Measurements from ENCODE around the gene PRPF38A.

PRPF38A gene

GRCh38 chr1:52416811-52417210, 12.4 kb downstream of the PRPF38A start:
- DNase-seq (ENCODE audit: low read depth): no peak
- TF ChIP-seq, protein P1, sequence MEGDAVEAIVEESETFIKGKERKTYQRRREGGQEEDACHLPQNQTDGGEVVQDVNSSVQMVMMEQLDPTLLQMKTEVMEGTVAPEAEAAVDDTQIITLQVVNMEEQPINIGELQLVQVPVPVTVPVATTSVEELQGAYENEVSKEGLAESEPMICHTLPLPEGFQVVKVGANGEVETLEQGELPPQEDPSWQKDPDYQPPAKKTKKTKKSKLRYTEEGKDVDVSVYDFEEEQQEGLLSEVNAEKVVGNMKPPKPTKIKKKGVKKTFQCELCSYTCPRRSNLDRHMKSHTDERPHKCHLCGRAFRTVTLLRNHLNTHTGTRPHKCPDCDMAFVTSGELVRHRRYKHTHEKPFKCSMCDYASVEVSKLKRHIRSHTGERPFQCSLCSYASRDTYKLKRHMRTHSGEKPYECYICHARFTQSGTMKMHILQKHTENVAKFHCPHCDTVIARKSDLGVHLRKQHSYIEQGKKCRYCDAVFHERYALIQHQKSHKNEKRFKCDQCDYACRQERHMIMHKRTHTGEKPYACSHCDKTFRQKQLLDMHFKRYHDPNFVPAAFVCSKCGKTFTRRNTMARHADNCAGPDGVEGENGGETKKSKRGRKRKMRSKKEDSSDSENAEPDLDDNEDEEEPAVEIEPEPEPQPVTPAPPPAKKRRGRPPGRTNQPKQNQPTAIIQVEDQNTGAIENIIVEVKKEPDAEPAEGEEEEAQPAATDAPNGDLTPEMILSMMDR (IDR thresholded peaks at IDR 0.05; ENCODE audit: low read depth, low read length, missing control alignments): no peak
- no peak overlapping the region for H3K4me3 ChIP-seq (ENCODE audit: low read depth, low read length)
- in situ Hi-C loops (cut with HindIII; ENCODE audit: low sequenced_read_pairs): no loop called here

GRCh38 chr1:52420713-52421112, 16.3 kb downstream of the PRPF38A start:
- no peak overlapping the region for H3K4me3 ChIP-seq (ENCODE audit: low read depth, low read length)
- DNase-seq (ENCODE audit: low read depth): no peak
- TF ChIP-seq, protein P1 (IDR thresholded peaks at IDR 0.05; ENCODE audit: low read depth, low read length, missing control alignments): no peak
- in situ Hi-C loops (cut with HindIII; ENCODE audit: low sequenced_read_pairs): no loop called here

- TF ChIP-seq, protein P1 (IDR thresholded peaks at IDR 0.05; ENCODE audit: low read depth, low read length, missing control alignments): no peak
- no peak overlapping the region for H3K4me3 ChIP-seq (ENCODE audit: low read depth, low read length)
- in situ Hi-C loops (cut with HindIII; ENCODE audit: low sequenced_read_pairs): no loop called here
- no peak for DNase-seq (ENCODE audit: low read depth)
Observed at GRCh38 chr1:52423055-52423454, 18.7 kb downstream of the PRPF38A start.

GRCh38 chr1:52423771-52424170, 19.4 kb downstream of the PRPF38A start:
- TF ChIP-seq, protein P1 (IDR thresholded peaks at IDR 0.05; ENCODE audit: low read depth, low read length, missing control alignments): no peak
- DNase-seq (ENCODE audit: low read depth): no peak
- in situ Hi-C loops (cut with HindIII; ENCODE audit: low sequenced_read_pairs): no loop called here
- no peak overlapping the region for H3K4me3 ChIP-seq (ENCODE audit: low read depth, low read length)

DNA sequence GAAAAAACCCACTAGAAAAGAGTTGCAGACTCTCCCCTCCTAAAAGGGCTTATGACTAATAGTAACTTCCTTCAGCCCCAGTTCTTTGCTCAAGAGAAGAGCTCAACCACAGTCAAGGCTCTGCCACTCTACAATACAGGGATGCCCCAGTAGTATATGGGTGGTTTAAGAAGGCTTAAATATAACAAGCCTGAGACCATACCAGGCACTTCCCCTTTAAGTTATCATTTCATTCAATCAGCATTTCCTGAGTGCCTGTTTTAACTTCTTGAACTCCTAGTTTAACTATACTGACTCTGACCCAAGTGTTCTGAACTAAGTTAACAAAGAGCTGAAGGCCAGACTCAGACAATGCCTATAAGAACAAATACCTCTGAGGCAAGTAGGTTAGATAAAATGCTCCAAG, 19.8 kb downstream of the PRPF38A start:
- no peak for DNase-seq (ENCODE audit: low read depth)
- TF ChIP-seq, protein P1 (IDR thresholded peaks at IDR 0.05; ENCODE audit: low read depth, low read length, missing control alignments): no peak
- in situ Hi-C loops (cut with HindIII; ENCODE audit: low sequenced_read_pairs): no loop called here
- no peak overlapping the region for H3K4me3 ChIP-seq (ENCODE audit: low read depth, low read length)

- H3K4me3 ChIP-seq (ENCODE audit: low read depth, low read length): no peak overlapping the region
- TF ChIP-seq, protein P1 (IDR thresholded peaks at IDR 0.05; ENCODE audit: low read depth, low read length, missing control alignments): no peak
- in situ Hi-C loops (cut with HindIII; ENCODE audit: low sequenced_read_pairs): no loop called here
- no peak for DNase-seq (ENCODE audit: low read depth)
Observed at GRCh38 chr1:52424813-52425212, 20.4 kb downstream of the PRPF38A start.

DNA sequence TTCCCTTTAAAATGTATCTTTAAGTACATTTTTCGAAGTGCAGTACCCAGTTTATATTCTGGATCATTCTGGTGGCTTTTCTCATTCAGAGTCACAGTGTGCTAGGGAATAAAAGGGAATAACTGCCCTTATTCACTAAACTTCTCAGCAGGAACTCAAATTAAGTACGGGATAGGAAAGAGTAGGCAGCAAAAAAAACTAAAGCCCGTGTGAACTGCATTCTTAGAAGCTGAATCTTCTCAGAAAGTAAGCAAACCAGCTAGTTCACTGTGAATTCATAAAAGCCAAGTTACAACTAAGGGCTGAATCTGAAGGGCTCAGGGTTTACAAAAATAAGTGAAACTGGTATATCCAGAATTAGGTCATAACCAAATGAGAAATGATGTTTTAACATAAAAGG, 22.0 kb downstream of the PRPF38A start:
- no peak overlapping the region for H3K4me3 ChIP-seq (ENCODE audit: low read depth, low read length)
- no peak for DNase-seq (ENCODE audit: low read depth)
- TF ChIP-seq, protein P1 (IDR thresholded peaks at IDR 0.05; ENCODE audit: low read depth, low read length, missing control alignments): no peak
- in situ Hi-C loops (cut with HindIII; ENCODE audit: low sequenced_read_pairs): no loop called here

Measured in astrocyte of the cerebellum (primary cell).